Measurements from ENCODE around the gene NDUFA6.

The NDUFA6 gene

GRCh38 chr22:42069801-42070516, 20.6 kb downstream of the NDUFA6 start:
- no peak for DNase-seq

- DNase-seq: no peak
Measured at GRCh38 chr22:42068291-42068690, 22.3 kb downstream of the NDUFA6 start.

GRCh38 chr22:42067671-42068251, 22.8 kb downstream of the NDUFA6 start:
- DNase-seq: no peak

GRCh38 chr22:42066937-42067336, 23.6 kb downstream of the NDUFA6 start:
- DNase-seq: no peak

GRCh38 chr22:42066126-42066761, 24.3 kb downstream of the NDUFA6 start:
- no peak for DNase-seq

- DNase-seq: no peak
Measured at GRCh38 chr22:42065438-42066125, 25.0 kb downstream of the NDUFA6 start.

- DNase-seq: no peak
Measured at GRCh38 chr22:42064629-42065028, 25.9 kb downstream of the NDUFA6 start.

- DNase-seq: no peak
Measured at GRCh38 chr22:42062506-42063170, 27.9 kb downstream of the NDUFA6 start.

GRCh38 chr22:42061041-42061440, 29.5 kb downstream of the NDUFA6 start:
- no peak for DNase-seq

GRCh38 chr22:42060489-42060888, 30.1 kb downstream of the NDUFA6 start:
- no peak for DNase-seq

GRCh38 chr22:42056757-42057511, 33.6 kb downstream of the NDUFA6 start:
- DNase-seq: no peak

- no peak for DNase-seq
Measured at GRCh38 chr22:42052765-42053164, 37.8 kb downstream of the NDUFA6 start.

GRCh38 chr22:42050641-42051180, 39.9 kb downstream of the NDUFA6 start:
- DNase-seq: no peak

- no peak for DNase-seq
Measured at GRCh38 chr22:42041784-42042183, 48.8 kb downstream of the NDUFA6 start.

GRCh38 chr22:42039271-42039670, 51.3 kb downstream of the NDUFA6 start:
- DNase-seq: no peak

Measured in activated CD4-positive, CD25-positive, alpha-beta regulatory T cell (primary cell).